Suprapubic skin (tissue), 3 donors: ENCODE measurements around the gene NTN4.

ENCODE experiments used
- CTCF ChIP-seq, 2 donors: fragments of 200-600 bp in 1 of 2; fragments of 450-650 bp in 1 of 2; sonication (generic) in 1 of 2; IDR thresholded peaks; one replicate each; pipeline ENCODE4 v1.5.1; 2016 to 2019; ENCODE audit warnings: antibody characterized with exemption in 2 of 2, mild to moderate bottlenecking in 1 of 2, moderate library complexity in 1 of 2
- EP300 ChIP-seq: sonication (generic); formaldehyde crosslinking; IDR thresholded peaks from one replicate; pipeline ENCODE4 v1.6.1; 2017; ENCODE audit warnings: antibody characterized with exemption
- POLR2A ChIP-seq, 2 donors: fragments of 450-650 bp; IDR thresholded peaks; one replicate each; pipeline ENCODE4 v1.6.1; 2017; ENCODE audit warnings: antibody characterized with exemption in 2 of 2, mild to moderate bottlenecking in 2 of 2, moderate library complexity in 2 of 2

GRCh38 chr12:95626854-95627253 is 163.7 kb downstream of the NTN4 start:
- no peak for TF ChIP-seq CTCF (IDR thresholded peaks at IDR 0.05)
- TF ChIP-seq POLR2A (IDR thresholded peaks at IDR 0.05) = no peak
- TF ChIP-seq EP300 = no peak
